Measurements from ENCODE around the gene DEFB116.

DNA sequence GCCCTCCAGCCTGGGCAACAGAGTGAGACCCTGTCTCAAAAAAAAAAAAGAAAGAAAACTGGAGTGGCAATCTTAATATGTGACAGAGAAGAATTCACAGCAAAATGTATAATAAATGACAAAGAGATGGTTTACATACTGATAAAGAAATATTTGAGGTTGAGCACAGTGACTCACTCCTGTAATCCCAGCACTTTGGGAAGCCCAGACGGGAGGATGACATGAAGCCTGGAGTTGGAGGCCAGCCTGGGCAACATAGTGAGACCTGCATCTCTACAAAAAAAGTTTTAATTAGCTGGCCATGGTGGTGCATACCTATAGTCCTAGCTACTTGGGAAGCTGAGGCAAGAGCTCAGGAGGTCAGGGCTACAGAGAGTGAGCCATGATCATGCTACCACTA, 47.6 kb upstream of the DEFB116 start:
- TF ChIP-seq EP300 (IDR thresholded peaks at IDR 0.05) (no peak), POLR2AphosphoS5 (IDR thresholded peaks at IDR 0.05) (no peak), POLR2A (IDR thresholded peaks at IDR 0.05; ENCODE audit: low read depth) (no peak)
- TF ChIP-seq, protein P1, sequence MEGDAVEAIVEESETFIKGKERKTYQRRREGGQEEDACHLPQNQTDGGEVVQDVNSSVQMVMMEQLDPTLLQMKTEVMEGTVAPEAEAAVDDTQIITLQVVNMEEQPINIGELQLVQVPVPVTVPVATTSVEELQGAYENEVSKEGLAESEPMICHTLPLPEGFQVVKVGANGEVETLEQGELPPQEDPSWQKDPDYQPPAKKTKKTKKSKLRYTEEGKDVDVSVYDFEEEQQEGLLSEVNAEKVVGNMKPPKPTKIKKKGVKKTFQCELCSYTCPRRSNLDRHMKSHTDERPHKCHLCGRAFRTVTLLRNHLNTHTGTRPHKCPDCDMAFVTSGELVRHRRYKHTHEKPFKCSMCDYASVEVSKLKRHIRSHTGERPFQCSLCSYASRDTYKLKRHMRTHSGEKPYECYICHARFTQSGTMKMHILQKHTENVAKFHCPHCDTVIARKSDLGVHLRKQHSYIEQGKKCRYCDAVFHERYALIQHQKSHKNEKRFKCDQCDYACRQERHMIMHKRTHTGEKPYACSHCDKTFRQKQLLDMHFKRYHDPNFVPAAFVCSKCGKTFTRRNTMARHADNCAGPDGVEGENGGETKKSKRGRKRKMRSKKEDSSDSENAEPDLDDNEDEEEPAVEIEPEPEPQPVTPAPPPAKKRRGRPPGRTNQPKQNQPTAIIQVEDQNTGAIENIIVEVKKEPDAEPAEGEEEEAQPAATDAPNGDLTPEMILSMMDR (IDR thresholded peaks at IDR 0.05): no peak

All from esophagus muscularis mucosa (tissue), 4 donors.